Thymus (tissue), 11 donors: Measurements from ENCODE around the gene EIF3J. TPM values are rescaled to one million over a fixed set of nuclear protein-coding genes. Genes with fewer than 3 reads are reported as not detected.
A peak's percentile ranks its signal among the peaks of the same experiment; 100 is the strongest.
"Not testable (repeated sequence)": the region's sequence is repeated elsewhere in the genome, so short reads cannot be mapped to it uniquely, and the experiment has no call there.

Experiments
- DNase-seq, 9 donors: peaks; one replicate each; pipeline ENCODE4 v3.0.0-alpha.2; 2013; ENCODE audit warnings: low spot score in 9 of 9, low read depth in 6 of 9, missing footprints in 1 of 9
- H3K27ac ChIP-seq, 2 donors: one replicate each; pipeline ENCODE4 v1.5.1; 2013; ENCODE audit warnings: control low read depth in 1 of 2, low read depth in 1 of 2, low read length in 1 of 2, mild to moderate bottlenecking in 1 of 2, moderate library complexity in 1 of 2
- H3K27me3 ChIP-seq, 2 donors: one replicate each; pipeline ENCODE4 v1.5.1; 2013; ENCODE audit warnings: low read length in 1 of 2; ENCODE audit not compliant: control insufficient read depth in 2 of 2, insufficient read depth in 1 of 2
- H3K36me3 ChIP-seq, 2 donors: one replicate each; pipeline ENCODE4 v1.5.1; 2013; ENCODE audit warnings: low read length in 1 of 2, mild to moderate bottlenecking in 1 of 2, moderate library complexity in 1 of 2; ENCODE audit not compliant: control insufficient read depth in 2 of 2, insufficient read depth in 2 of 2
- H3K4me1 ChIP-seq, 2 donors: one replicate each; pipeline ENCODE4 v1.5.1; 2013; ENCODE audit warnings: low read length in 2 of 2; ENCODE audit not compliant: control insufficient read depth in 2 of 2, insufficient read depth in 2 of 2
- H3K4me3 ChIP-seq, 2 donors: one replicate each; pipeline ENCODE4 v1.5.1; 2013; ENCODE audit warnings: low read length in 2 of 2, control low read depth in 1 of 2, mild to moderate bottlenecking in 1 of 2
- H3K9me3 ChIP-seq, 2 donors: one replicate each; pipeline ENCODE4 v1.5.1; 2013; ENCODE audit warnings: low read length in 1 of 2, mild to moderate bottlenecking in 1 of 2; ENCODE audit not compliant: control insufficient read depth in 2 of 2, insufficient read depth in 1 of 2
- WGBS: extraction: QIAGEN DNeasy Blood & Tissue Kit; methylation state at CpG from one replicate; pipeline ENCODE4 v1.1.7; 2013; 5-methylcytosine and 5-hydroxymethylcytosine counted together
- polyA plus RNA-seq: library from polyadenylated mRNA; stranded (reverse); fragments of 200-250 nt; gene quantifications from one replicate; pipeline ENCODE4 v1.2.3, GENCODE V29; 2013
- total RNA-seq: library from RNA; stranded (reverse); fragments of 120-200 nt; gene quantifications from one replicate; pipeline ENCODE4 v1.2.4, GENCODE V29; 2013
- donor health status: healthy.

Gene EIF3J
- total and polyA plus RNA-seq, 2 donors, result 43.1 to 52.0 TPM

GRCh38 chr15:44535092-44535491, 1.9 kb upstream of the EIF3J start:
- Histone ChIP-seq H3K27ac (no peak overlapping the region), H3K4me1 (peaks cover 10 to 11% of the 10 kb centered on the region in 2 donors), H3K27me3 (no peaks in the 10 kb centered on the region), H3K9me3 (no peaks in the 10 kb centered on the region), H3K36me3 (peaks cover 0 to 2% of the 10 kb centered on the region in 2 donors), H3K4me3 (no peak overlapping the region)
- WGBS, result 96% methylated on average over 8 of the region's 8 CpGs
- no peak for DNase-seq

DNA sequence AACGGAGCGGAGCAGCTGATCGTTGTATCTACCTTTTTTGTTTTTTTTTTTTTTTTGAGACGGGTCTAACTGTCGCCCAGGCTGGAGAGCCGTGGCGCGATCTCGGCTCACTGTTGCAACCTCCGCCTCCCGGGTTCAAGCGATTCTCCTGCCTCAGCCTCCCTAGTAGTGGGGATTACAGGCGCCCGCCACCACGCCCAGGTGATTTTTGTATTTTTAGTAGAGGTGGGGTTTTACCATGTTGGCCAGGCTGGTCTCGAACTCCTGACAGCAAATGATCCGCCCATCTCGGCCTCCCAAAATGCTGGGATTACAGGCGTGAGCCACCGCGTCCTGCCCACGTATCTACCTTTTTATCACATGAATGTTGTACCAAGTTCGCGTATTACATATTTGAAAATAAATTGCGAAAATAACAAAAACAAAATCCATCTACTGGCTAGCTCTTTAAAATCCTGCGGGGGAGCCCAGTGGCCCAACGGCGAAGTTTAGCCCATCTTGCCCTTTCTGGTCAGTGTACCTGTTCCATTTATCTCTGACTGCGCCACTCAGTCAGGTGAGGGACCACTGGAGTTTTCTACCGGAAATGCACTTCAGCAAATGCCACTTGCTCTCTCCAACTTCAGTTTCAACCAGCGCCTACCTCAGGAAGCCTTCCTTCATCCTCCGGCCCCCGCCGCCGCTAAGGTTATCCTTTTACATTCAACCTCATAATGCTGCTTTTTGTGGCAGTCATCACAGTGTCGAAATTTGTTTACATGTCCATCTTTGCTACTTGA, 1.2 kb upstream of the EIF3J start:
- peak overlapping the region; percentile 93 to 95 for H3K27ac ChIP-seq
- no peaks in the 10 kb centered on the region for H3K27me3 ChIP-seq
- peak overlapping the region; percentile 64 to 86 for H3K4me3 ChIP-seq
- H3K9me3 ChIP-seq, result no peaks in the 10 kb centered on the region
- 66% methylated on average over 36 of the region's 36 CpGs for WGBS
- peak in 6 of 9 donors; percentile 17 to 63 (median 28) for DNase-seq
- peaks cover 0 to 7% of the 10 kb centered on the region in 2 donors for H3K36me3 ChIP-seq
- peaks cover 10 to 14% of the 10 kb centered on the region in 2 donors for H3K4me1 ChIP-seq

DNA sequence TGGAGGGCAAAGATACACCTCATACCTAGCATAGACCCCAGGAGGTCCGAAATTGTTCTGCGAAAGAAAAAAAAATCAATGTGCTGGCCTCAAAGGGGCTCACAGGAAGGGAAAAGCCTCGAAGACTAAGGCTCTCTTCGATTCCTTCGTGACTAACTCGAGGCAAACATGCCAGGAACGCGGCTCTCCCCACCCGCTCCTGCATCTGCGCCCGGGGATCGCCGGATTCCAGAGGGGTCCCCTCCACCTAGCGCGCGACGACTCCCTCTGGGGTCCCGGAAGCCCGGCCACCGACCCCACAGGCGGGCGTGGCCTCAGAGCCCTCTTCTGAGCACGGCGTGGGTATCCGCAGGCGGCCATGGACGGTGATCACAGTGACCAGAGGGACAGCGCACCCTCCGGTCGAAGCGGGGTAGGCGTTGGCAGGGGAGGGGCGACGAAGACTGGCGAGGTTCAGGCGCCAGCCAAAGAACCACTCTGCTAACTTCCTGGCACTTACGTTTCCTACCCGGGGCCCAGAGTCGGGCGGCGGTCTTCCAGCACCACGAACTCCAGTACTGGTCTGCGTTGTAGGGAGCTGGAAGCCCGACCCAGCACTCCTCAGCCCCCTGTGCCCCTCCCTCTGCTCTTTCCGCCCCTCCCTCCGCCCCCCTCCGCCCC, 515 bp upstream of the EIF3J start:
- Histone ChIP-seq H3K4me1 (peaks cover 10 to 14% of the 10 kb centered on the region in 2 donors), H3K36me3 (peaks cover 0 to 14% of the 10 kb centered on the region in 2 donors)
- under 1% methylated on average over 47 of the region's 47 CpGs for WGBS

GRCh38 chr15:44537735-44538240, 841 bp downstream of the EIF3J start:
- peak in 3 of 9 donors; percentile 8 to 35 (median 23) for DNase-seq
- H3K9me3 ChIP-seq, result no peaks in the 10 kb centered on the region
- H3K4me1 ChIP-seq, result peaks cover 10 to 14% of the 10 kb centered on the region in 2 donors
- peaks cover 0 to 17% of the 10 kb centered on the region in 2 donors for H3K36me3 ChIP-seq
- WGBS, result 15% methylated on average over 13 of the region's 13 CpGs
- H3K27ac ChIP-seq, result peak overlapping the region; percentile 75 to 91
- H3K27me3 ChIP-seq, result no peaks in the 10 kb centered on the region
- H3K4me3 ChIP-seq, result peak overlapping the region; percentile 64 to 86

More for the DNA sequence above, 515 bp upstream of the EIF3J start:
- peak overlapping the region; percentile 93 to 95 for H3K27ac ChIP-seq
- DNase-seq, result peak in 1 of 9 donors; percentile 54
- H3K4me3 ChIP-seq, result peak overlapping the region; percentile 64 to 86
- no peaks in the 10 kb centered on the region for H3K9me3 ChIP-seq
- H3K27me3 ChIP-seq, result no peaks in the 10 kb centered on the region

DNA sequence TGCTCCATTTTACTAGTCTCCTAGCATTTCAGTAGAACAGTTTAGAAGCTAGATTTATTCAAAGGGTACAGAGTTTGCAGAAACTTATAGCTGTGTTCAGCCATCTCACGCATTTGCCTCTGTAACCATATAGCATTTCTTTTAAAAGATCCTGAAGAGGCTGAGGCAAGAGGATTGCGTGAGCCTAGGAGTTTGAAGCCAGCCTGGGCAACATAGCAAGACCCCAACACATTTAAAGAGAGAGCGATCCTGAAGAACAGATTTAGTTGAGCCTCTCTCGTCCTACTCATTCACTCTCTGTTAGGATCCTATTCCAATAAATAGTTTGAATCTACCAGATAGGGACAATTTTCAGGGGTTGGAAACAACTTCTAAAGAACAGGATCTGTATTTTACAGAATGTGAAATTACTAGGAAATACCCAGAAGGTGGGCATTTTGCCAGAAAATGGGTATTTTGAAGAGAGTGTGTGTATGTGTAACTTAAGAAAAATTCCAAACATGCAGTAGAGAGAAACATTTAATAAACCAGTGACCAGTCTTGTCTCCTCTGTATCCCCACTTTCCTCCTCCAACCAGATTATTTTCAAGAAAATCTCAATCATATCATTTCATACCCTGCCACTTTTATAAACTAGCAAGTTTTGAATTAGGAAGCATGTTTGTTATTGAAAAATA, 4.5 kb downstream of the EIF3J start:
- H3K4me3 ChIP-seq, result no peak overlapping the region
- no peak for DNase-seq
- H3K9me3 ChIP-seq, result no peaks in the 10 kb centered on the region
- H3K27me3 ChIP-seq, result no peaks in the 10 kb centered on the region
- WGBS, result 97% methylated on average over 4 of the region's 4 CpGs
- H3K4me1 ChIP-seq, result peaks cover 6 to 8% of the 10 kb centered on the region in 2 donors
- H3K27ac ChIP-seq, result no peak overlapping the region
- peaks cover 0 to 17% of the 10 kb centered on the region in 2 donors for H3K36me3 ChIP-seq

GRCh38 chr15:44542596-44542995, 5.6 kb downstream of the EIF3J start:
- H3K4me1 ChIP-seq, result peaks cover 6% of the 10 kb centered on the region in 2 donors
- H3K27me3 ChIP-seq, result no peaks in the 10 kb centered on the region
- no peaks in the 10 kb centered on the region for H3K9me3 ChIP-seq
- H3K36me3 ChIP-seq, result peaks cover 0 to 17% of the 10 kb centered on the region in 2 donors
- no peak overlapping the region for H3K27ac ChIP-seq
- no peak overlapping the region for H3K4me3 ChIP-seq
- DNase-seq, result no peak

DNA sequence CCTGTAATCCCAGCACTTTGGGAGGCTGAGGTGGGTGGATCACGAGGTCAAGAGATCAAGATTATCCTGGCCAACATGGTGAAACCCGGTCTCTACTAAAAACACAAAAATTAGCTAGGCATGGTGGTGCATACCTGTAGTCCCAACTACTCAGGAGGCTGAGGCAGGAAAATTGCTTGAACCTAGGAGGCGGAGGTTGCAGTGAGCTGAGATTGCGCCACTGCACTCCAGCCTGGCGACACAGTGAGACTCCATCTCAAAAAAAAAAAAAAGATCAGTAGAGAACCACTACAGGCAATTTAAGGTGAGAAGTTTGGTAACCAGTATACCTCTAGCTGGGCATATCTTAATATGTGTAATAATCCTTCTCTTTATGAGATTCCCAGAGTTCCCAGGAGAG, 7.8 kb downstream of the EIF3J start:
- 97% methylated on average over 5 of the region's 5 CpGs for WGBS
- H3K9me3 ChIP-seq, H3K4me1 ChIP-seq, H3K27me3 ChIP-seq, H3K4me3 ChIP-seq, DNase-seq, H3K27ac ChIP-seq: not testable (repeated sequence)
- peaks cover 0 to 18% of the 10 kb centered on the region in 2 donors for H3K36me3 ChIP-seq

GRCh38 chr15:44545913-44546802, 9.2 kb downstream of the EIF3J start:
- H3K4me1 ChIP-seq, result no peaks in the 10 kb centered on the region
- no peak overlapping the region for H3K27ac ChIP-seq
- peaks cover 0 to 12% of the 10 kb centered on the region in 2 donors for H3K36me3 ChIP-seq
- no peak overlapping the region for H3K4me3 ChIP-seq
- H3K27me3 ChIP-seq, result no peaks in the 10 kb centered on the region
- DNase-seq, result peak in 2 of 9 donors; percentile 4 to 23
- no peaks in the 10 kb centered on the region for H3K9me3 ChIP-seq
- WGBS, result 41% methylated on average over 5 of the region's 5 CpGs
